GM21619 (cell line): ENCODE results near the gene TTC19.
"Not testable (repeated sequence)": the region's sequence is repeated elsewhere in the genome, so short reads cannot be mapped to it uniquely, and the experiment has no call there.

Experiments used
- ATAC-seq: cut with Tn5 transposase; IDR thresholded peaks from one replicate; pipeline ENCODE4 v1.9.1; 2021; ENCODE audit not compliant: unreplicated experiment

TTC19 gene

DNA sequence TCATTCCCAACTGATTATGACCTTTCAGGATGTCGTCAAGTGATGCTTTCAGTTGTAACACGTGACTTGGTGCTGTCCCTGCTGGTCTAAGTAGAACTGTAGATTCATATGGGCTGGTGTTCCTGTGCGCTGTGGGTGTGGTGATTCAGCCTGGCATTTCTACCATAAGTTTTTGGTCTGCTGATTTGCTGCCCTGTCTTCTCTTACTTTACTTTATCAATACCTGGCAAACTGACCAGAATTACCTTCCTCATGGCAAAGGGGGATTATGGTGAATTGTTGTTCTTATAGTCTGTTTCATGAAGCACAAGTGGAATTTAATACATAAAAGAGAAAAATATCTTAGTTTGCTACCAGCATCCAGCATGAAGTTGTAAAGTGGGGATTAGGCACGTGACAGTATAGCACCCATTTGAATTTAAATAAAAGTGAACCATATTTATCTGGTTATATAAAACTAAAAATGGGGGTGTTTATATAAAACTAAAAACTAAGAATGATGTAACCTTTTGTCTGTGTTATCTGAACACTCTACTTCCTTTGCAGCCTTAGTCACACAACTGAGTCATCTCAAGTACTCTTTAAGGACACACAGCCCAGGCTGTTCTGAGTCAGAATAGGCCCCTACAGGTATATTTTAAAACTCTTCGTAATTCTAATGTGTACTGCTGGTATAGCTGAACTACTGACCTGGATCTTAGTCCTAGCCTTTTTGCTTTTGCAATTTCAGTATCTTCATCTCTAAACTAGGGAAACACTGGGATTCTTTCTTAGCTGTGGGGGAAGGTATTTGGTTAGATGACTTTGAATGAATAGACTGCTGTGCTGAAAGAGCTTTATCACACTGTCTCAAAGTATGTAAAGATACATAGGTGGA lies 28.3 kb downstream of the TTC19 start:
- ATAC-seq, result peak; percentile 96

DNA sequence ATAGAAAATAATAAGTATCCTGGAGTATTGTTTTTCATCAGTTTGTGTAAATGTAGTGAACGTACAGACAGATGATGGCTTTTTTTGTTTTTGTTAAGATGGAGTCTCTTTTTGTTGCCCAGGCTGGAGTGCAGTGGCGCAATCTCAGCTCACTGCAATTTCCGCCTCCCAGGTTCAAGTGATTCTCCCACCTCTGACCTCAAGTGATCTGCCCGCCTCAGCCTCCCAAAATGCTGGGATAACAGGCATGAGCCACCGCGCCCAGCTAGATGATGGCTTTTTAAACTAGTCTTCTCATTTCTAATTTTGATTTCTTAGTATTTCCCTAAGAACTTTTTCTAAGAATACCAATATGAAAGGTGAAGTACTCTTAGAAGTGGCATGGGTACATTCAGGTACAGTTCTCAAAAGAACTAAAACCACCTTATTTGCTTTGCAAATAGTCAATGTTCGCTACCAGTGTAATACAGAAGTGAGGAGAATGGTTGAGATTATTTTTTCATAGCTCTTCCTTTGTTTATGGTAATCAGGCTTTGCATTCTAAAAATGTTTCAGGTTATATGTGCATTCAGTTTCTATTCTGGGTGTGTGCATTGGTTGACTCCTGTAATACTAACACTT lies 34.2 kb downstream of the TTC19 start:
- no peak for ATAC-seq

DNA sequence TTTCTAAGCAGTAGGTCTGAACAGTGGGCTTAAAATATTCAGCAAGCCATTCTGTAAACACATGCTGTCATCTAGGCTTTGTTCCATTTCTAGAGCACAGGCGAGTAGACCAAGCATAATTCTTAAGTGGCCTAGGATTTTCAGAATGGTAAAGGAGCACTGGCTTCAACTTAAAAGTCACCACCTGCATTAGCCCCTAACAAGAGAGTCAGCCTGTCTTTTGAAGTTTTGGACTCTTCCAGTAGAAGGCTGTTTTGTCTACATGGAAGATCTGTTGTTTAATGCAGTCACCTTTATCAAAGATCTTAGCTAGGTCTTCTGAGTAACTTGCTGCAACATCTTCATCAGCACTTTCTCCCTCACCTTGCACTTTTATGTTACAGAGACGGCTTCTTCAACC lies 36.6 kb downstream of the TTC19 start:
- ATAC-seq, result no peak

DNA sequence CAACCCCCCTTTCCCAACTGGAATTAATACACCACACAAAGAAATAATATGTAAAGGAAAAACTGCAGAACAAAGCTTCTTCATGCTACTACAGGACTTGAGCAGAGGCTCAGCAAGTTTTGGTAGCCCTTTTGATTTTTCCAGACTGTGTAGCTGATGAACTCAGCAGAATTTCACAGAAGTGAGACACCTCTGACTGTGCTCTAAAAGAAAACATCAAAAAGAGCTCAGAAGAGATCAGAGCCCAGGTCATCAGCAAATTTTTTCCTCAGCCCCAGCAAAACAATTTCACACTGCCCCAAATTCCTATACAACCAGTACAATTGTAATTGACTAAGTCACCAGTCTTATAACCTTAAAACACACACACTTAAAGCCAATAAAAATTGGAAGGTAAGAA lies 38.0 kb downstream of the TTC19 start:
- ATAC-seq, result no peak

DNA sequence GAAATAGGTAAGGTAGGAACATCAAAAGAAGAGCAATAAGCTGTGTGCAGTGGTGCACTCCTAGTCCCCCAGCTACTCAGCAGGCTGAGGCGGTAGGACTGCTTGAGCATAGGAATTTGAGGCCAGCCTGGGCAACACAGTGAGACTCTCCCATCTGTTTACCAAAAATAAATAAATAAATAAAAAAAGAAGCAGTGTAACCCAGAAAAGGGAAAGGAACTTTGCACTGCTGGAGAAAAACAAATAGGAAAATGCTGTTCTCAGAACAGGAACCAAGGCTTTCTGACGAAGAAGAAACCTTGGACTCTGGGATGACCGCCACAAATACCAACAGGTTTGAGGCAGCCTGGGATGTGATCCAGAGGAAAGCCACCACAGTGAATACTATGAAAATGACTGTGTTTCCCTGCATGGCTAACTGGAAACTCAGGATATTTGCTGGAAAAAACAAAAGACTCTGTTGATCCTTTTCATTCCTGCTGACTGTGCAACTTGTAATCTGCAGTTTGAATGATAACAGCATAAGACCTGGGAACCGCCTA lies 41.2 kb downstream of the TTC19 start:
- no peak for ATAC-seq

DNA sequence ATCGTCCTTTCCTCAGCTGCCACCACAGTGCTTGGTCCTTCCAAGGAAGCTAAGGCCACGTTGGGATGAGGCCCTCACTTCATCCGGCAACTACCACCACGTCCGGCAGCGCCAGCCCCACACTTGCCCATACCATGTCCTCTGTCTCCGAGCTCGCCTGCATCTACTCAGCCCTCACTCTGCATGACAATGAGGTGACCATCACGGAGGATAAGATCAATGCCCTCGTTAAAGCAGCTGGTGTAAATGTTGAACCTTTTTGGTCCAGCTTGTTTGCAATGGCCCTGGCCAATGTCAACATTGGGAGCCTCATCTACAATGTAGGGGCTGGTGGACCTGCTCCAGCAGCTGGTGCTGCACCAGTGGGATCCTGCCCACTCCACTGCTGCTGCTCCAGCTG lies 44.9 kb downstream of the TTC19 start:
- ATAC-seq, result no peak

DNA sequence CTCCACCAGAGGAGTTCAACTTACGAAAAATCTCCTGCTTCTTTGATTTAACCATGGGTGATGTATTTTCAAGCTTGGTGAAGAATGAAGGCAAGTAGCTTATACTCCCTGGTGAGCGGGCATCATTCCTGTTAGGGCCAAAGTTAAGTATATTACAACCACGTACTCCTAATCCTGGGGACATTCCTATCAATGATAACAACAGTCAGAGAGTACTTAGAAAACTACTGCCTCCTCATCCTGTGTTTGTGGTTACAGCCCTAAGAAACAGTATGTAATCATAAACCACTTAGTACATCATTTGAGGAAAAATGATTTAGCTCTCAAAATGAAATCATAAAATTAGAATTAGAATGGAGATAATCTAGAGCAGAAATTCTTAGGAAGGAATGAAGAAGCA lies 47.3 kb downstream of the TTC19 start:
- no peak for ATAC-seq

DNA sequence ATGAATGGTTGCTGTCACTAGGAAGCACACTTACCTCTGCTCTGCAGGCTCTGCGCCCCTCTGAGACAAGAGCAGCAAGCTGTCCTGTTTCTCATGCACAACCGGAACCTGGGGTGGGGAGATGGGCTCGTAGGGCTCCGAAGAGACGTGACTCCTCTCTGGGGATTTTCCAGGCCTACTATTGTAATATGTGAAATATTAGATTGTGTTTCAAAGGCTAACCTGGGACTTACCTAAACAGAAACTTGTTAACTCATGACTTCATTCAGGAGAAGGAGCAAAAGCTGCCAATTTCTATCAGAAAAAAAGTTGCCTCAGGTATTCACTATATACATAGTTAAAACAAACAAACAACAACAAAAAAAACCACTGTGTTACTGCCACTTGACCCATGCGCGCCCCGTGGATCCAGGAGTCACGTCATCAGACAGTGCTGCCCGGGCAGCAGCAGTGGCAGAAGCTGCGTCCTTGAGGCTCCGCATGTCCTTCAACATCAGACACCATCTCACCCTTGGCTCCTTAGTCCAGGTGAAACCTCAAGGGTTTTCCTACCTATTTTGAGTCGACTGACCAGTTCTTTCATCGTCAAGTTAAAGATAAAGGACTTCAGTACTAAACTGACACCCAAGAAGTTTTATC lies 49.3 kb downstream of the TTC19 start:
- no peak for ATAC-seq

DNA sequence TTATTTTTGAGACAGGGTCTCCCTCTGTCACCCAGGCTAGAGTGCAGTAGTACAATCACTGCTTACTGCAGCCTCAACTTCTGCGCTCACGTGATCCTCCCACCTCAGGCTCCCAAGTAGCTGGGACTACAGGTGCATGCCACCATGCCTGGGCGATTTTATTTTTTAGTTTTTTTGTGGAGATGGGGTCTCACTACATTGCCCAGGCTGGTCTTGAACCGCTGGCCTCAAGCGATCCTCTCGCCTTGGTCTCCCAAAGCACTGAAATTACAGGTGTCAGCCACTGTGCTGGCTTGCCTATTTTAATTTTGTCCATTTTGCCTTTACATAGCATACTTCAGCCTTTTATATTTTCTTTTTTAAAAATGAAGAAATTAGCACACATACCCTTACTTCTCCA lies 51.2 kb downstream of the TTC19 start:
- ATAC-seq, result no peak

DNA sequence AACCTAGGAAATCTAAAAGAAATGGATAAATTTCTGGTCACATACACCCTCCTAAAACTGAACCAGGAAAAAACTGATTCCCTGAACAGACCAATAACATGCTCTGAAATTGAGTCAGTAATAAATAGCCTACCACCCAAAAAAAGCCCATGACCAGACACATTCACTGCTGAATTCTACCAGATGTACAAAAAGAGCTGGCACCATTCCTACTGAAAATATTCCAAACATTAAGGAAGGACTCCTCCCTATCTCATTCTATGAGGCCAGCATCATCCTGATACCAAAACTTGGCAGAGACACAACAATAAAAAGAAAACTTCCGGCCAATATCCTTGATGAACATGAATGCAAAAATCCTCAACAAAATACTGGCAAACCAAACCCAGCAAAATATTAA lies 52.9 kb downstream of the TTC19 start:
- ATAC-seq, result no peak

DNA sequence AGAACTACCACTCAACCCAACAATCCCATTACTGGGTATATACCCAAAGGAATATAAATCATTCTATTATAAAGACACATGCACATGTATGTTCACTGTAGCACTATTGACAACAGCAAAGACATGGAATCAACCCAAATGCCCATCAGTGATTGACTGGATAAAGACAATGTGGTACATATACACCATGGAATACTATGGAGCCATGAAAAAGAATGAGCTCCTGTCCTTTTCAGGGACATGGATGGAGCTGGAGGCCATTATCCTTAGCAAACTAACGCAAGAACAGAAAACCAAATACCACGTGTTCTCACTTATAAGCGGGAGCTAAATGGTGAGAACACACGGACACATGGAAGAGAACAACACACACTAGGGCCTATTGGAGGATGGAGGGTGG lies 55.5 kb downstream of the TTC19 start:
- not testable (repeated sequence) for ATAC-seq

DNA sequence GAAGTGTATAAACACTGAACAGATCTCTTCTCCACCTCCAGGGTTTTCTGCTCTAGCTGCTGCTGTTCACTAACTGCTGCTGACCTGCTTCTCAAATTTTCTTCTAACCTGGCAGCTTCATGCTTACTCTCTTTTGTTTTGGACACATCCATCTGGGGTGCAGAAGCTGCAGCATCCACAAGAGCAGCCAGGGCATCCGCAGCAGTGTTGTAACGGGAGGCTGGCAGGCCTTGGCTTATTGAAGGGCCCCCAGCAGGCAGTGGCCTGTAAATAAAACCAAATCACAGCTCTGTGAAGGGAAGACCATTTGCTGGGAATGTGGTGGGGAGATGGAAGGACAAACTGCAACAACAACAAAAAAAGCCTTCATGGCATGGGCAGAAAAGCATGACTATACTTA lies 62.0 kb downstream of the TTC19 start:
- ATAC-seq, result no peak

DNA sequence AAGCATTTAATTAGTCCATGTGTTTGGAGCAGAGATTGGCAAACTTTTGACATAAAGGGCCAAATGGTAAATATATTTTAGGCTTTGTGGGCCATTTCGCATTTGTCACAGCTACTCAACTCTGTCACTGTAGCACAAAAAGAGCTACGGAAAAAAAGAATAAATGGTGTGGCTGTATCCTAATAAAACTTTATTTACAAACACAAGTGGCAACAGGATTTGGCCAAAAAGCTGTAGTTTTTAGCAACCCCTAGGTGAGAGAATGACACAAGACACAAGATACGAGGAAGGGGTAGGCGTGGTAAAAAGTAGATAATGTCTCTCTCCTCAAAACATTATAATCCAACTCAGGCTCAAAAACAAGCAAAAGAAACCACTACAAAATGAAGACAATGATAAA lies 66.5 kb downstream of the TTC19 start:
- ATAC-seq, result no peak

DNA sequence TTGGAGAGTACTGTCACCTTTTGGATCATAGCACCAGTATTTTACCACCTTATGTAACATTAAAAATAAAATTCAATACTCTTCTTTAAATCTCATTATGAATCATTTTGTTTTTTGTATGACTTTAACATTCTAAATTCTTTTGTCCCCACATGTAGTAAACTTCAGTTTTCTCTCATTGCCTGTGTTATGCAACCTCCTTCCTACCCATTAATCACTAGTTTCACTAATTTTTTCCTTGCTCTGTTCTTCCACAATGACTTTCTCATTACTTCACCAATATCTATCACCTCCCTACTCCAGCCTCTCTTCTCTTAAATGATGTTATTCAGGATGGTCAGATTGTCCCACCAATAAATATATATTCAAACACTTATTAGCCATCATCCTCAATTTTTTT lies 68.7 kb downstream of the TTC19 start:
- no peak for ATAC-seq

DNA sequence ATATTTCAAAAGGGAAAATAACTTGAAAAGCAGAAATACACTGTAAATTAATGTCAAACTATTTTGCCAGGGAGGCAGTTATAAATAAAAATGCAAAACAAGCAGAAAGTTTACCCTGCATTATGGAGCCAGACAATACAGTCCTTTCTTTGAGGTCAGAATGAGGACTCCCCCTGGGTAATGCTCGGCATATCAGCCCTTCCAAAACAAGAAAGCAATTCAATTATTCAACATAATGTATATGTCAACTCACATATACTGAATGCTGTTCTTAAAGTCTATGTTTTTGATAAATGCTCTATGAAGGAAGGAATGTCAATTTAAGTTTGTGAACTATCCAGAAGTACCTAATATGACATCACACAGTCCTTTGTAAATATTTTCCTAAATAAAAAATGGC lies 72.4 kb downstream of the TTC19 start:
- no peak for ATAC-seq

DNA sequence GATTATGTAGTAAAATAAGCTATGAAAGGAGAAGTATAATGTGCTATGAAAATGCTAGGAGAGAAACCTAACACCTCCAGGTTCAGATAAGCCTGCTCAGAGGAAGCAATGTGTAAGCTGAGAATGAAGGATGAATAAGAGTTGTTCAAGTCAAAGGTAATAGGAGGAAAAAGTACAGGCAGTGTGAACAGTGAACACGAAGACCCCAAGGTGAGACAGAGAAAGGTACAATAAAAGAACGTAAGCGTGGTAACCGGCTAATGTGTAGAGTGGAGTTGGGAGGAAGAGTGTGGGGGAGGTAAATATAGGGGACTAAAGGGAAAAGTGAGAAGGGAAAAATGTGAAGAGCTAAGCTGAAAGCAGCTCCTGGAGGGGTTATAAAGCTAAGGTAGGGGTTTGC lies 74.2 kb downstream of the TTC19 start:
- no peak for ATAC-seq

DNA sequence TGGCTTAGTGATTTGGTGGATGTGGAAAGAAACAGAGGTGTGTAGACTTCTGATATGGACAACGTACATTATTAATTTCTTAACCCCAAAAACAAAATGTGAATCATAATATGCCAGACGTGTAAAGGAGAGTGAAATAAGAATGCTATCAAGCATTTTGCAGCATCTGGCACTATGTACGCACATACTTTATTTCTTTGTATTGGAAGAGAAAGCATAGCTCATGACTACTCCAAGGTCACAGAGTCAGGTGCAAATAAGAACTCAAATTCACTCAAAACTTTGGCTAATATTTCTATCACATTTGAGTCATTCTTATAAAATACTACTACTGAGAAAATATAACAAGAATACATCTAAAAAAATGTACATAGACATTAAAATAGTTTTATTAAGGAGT lies 74.8 kb downstream of the TTC19 start:
- ATAC-seq, result no peak

DNA sequence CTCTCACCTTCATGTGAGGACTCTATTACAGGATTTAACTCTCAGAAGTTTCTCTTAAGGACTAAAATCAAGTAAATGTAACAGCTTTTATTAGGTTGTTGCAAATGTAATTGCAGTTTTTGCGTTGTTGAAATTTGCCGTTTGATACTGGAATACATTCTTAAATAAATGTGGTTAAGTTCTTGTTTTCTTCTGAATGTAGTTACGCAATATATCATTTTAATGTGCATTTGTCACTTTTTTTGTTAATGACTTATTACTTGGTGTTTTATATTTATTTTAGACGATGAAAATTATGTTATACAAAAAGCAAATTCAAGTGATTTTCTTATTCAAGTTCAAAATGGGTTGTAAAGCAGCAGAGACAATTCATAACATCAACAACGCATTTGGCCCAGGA lies 76.3 kb downstream of the TTC19 start:
- no peak for ATAC-seq
